GM19025 (cell line): ENCODE results near the gene KRT76.
"Not testable (repeated sequence)": the region's sequence is repeated elsewhere in the genome, so short reads cannot be mapped to it uniquely, and the experiment has no call there.

Source experiments
- ATAC-seq: cut with Tn5 transposase; IDR thresholded peaks from one replicate; pipeline ENCODE4 v1.9.1; 2021; ENCODE audit warnings: mild to moderate bottlenecking, low read depth, moderate library complexity; ENCODE audit not compliant: unreplicated experiment

Gene KRT76

GRCh38 chr12:52765702-52766101 is 11.4 kb downstream of the KRT76 start:
- no peak for ATAC-seq

DNA sequence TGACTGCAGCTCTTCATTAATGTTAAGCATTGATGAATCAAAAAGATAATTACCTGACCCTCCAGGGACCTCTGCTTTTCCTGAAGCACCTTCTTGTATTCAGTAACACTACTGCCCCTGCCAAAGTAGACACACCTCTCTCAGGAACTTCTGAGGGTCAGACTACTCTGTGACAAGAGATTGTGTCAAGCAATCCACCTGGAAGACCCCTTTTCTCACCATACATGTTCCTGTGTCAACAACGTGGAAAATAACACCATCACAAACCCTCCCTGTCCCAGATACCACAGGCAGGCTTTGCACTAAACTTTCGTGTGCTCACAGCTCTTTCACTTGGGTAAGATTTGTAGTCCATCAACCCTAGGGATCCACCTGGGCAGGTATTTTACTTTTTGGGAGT is 13.2 kb downstream of the KRT76 start:
- no peak for ATAC-seq

GRCh38 chr12:52763036-52763659 is 14.0 kb downstream of the KRT76 start:
- no peak for ATAC-seq

- ATAC-seq: no peak
Measured at GRCh38 chr12:52761802-52762201, 15.3 kb downstream of the KRT76 start.

DNA sequence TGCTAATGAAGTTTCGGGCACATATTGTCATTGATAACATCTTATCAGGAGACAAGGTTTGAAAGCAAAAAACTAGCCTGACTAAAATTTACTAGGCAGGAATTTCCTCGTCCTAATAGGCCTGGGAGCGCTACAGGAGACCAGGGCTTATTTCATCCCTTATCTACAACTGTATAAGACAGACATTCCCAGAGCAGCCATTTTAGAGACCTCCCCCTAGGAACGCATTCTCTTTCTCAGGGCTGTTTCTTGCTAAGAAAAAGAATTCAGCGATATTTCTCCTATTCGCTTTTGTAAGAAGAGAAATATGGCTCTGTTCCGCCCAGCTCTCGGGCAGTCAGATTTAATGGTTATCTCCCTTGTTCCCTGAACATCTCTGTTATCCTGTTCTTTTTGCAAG is 15.9 kb downstream of the KRT76 start:
- ATAC-seq: not testable (repeated sequence)

GRCh38 chr12:52760623-52761022 is 16.5 kb downstream of the KRT76 start:
- no peak for ATAC-seq

DNA sequence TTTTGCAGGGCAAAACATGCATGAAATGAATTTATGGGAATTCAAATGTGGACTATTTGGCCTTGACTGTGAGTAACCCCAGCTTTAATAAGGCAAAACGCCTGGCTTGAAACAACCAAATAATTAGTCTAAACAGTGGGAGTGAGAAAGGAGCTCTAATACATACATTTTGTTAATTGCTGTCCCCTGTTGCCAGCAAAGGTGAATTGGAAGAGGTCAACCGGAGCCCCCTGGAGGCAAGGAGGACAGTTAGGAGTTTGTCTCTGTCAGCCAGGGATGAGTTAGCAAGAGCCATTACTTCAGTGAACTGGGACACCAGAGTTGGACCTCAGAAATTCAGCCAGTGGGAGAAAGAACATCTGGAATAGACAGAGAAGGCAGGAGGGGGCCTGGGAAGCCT is 17.4 kb downstream of the KRT76 start:
- ATAC-seq: no peak

- ATAC-seq: no peak
Measured at GRCh38 chr12:52759218-52759617, 17.9 kb downstream of the KRT76 start.

DNA sequence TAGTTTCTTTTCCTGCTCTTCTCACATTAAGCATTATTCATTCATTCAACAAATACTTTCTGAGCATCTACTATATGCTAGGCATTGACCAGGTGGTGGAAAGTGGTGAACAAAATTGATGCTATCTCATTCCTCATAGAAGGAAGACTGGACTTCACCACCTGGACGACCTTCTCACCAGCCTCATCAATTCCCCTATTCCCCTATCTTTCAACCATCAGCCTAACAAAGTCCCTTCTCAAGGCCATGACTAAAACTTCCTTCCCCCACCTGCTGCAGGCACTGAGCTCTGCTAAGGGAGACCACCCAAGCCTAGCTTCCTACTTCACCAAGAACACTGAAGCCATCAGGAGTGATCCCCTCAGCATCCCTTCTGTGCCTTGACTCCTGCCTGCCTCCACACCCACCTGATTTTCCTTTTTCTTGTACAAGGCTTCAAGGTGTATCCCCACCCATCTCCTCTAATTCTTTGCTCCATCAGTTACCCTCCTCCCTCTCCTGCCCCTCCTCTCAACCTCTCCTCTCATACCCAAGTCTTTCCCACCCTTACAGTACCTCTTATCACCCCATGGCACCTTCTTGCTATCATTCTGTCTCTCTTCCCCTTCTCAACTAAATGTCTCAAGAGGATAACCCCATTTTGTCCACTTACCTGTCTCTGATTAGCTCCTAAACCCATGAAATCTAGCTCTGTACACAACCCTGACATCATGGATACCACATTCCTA is 19.5 kb downstream of the KRT76 start:
- ATAC-seq: no peak

- ATAC-seq: no peak
Measured at GRCh38 chr12:52756281-52756960, 20.7 kb downstream of the KRT76 start.

- no peak for ATAC-seq
Measured at GRCh38 chr12:52755533-52755932, 21.6 kb downstream of the KRT76 start.

DNA sequence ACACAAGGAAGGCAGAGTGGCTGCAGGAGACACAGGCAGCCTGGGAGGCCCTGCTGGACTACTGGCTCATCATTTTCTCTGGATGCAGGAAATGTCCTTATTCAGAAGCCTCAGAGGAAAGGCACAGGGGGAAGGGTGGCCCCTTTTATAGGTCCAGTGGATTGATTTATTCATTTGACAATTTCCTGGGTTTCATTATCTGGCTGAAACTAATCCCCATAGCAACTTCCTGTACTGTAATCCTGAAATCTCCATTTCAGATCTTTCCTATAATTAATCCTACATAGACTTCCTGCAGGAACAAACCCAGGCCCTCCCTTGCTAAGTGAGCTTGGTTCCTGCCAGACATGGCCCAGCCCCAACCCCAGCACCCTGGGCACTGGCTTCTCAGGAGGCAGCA is 23.0 kb downstream of the KRT76 start:
- no peak for ATAC-seq

DNA sequence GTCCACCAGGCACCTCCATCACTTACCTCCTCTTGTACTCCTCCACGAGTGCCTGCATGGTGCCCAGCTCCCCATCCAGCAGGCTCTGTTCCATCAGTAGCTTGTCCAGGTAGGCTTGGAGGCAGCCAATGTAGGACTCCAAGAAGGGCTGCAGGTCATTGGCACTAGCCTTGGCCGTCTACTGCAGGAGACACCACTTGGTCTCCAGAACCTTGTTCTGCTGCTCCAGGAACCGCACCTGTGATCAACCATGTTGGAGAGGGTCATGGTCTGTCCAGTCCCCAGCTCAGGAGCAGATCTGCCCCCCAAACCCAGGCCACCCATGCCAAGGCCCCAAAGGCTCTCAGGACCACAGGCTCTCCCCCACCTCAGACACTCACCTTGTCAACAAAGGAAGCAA is 23.9 kb downstream of the KRT76 start:
- ATAC-seq: no peak

DNA sequence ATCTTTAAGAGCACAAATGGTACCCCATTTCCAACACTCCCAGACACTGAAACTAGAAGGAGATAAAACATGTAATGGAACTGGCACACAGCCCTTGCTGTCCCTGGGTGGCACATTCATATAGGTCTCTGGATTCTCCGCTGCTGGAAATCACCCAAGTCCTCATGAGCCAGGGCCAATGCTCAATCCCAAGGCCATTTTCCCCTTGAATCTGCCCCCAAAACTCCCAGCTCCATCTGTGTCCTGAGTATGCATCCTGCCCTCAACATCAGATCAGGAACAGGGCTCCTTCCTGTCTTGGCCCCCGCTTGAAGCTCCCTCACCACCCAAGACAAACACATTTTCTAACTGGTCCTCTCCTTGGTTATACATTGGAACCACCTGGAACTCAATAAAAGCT is 24.6 kb downstream of the KRT76 start:
- no peak for ATAC-seq

DNA sequence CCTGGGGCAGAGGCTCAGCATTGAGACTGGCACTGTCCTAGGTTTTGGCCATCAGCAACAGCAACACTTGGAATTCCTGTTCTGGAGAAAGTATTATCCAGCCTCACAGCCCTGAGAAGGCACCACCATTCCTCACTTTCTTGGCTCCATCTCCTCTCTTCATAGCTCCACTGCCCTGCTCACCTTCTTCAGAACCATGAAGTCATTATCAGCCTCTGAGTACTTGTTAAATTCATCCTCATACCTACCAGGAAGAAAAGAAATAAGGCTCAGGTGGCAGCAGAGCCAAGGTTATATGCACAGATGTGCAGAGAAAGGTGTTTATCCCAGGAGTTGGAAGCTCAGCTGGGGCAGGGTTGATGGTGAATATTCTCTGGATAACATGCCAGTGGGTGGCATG is 25.4 kb downstream of the KRT76 start:
- no peak for ATAC-seq

DNA sequence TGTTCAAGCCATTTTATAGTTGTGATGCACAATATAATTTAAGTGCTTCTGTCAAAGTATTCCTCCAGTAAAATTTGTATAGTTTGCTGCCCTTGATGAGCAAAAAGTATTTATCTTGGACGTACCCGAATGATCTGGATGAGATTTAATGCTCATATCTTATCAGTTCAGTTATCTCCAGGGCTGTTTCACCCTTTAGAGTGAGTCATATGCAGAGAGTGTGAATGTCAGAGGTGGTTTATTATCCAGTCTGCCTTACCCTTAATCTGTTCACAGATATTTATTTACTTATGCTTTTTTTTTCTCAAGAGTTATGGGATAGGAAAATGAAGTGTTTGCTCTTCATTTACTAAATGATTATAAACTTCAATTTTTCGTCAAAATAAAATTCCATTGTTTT is 26.6 kb downstream of the KRT76 start:
- not testable (repeated sequence) for ATAC-seq

DNA sequence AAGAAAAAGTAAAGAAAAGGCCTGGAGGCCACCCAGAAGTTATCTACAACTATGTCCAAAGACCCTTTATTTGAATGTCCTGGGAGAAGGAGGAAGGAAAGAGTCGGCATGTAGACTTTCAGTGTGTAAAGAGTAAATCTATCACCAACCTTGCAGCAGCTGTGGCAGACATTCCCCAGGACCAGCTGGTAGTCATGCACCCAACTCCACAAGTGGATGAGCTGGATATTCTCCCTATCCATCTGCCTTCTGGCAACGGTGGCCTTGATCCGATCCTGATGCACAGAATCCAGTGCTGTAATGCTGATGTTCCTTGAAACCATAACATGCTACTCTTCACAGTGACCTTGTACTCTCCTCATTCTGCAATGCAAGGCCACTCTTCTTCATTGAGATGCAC is 27.3 kb downstream of the KRT76 start:
- no peak for ATAC-seq

- no peak for ATAC-seq
Measured at GRCh38 chr12:52748578-52748977, 28.6 kb downstream of the KRT76 start.

GRCh38 chr12:52745554-52745953 is 31.6 kb downstream of the KRT76 start:
- ATAC-seq: no peak

- ATAC-seq: no peak
Measured at GRCh38 chr12:52744493-52745156, 32.5 kb downstream of the KRT76 start.

GRCh38 chr12:52742822-52743457 is 34.2 kb downstream of the KRT76 start:
- no peak for ATAC-seq
